GM12873 (cell line): Measurements from ENCODE around the gene DNAJC1.

Source experiments
- TF ChIP-seq, protein P1 (sequence below): IDR thresholded peaks from 2 replicates; pipeline ENCODE4 v1.5.1; 2012; ENCODE audit warnings: low read depth, mild to moderate bottlenecking, moderate library complexity, low read length, control low read depth; ENCODE audit not compliant: insufficient read depth; ENCODE audit errors: missing control alignments

The DNAJC1 gene

DNA sequence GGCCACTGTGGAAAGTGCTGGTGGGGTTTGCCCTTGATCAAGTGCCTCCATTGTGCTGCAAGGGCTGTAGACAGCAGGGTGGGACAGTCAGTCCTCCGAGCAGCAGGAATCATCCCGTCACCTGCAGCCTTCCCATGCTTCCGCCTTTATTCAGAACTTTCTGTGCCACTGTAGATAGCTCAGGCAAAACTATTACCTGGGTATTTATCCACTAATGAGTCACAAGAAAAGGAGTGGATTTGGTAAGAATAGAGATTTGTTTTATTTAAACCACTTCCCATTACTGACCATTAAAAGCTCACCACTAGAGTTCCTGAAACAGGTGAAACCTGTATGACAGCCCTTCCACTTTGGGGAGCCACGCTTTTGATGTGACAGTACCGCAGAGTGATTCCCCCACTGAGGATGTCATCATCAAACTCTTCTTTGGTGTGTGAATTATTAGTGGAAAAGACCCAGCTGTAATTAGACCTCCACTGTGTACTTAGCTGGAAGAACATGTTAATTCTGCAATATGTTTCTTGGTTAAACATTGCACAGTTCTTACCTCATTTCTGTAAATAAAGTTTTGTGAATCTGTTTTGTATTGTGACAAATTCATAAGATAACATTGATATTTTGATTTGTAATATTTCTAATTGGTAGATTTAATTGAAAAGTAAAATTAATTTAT lies 260.7 kb downstream of the DNAJC1 start:
- TF ChIP-seq, protein P1, sequence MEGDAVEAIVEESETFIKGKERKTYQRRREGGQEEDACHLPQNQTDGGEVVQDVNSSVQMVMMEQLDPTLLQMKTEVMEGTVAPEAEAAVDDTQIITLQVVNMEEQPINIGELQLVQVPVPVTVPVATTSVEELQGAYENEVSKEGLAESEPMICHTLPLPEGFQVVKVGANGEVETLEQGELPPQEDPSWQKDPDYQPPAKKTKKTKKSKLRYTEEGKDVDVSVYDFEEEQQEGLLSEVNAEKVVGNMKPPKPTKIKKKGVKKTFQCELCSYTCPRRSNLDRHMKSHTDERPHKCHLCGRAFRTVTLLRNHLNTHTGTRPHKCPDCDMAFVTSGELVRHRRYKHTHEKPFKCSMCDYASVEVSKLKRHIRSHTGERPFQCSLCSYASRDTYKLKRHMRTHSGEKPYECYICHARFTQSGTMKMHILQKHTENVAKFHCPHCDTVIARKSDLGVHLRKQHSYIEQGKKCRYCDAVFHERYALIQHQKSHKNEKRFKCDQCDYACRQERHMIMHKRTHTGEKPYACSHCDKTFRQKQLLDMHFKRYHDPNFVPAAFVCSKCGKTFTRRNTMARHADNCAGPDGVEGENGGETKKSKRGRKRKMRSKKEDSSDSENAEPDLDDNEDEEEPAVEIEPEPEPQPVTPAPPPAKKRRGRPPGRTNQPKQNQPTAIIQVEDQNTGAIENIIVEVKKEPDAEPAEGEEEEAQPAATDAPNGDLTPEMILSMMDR: no peak

DNA sequence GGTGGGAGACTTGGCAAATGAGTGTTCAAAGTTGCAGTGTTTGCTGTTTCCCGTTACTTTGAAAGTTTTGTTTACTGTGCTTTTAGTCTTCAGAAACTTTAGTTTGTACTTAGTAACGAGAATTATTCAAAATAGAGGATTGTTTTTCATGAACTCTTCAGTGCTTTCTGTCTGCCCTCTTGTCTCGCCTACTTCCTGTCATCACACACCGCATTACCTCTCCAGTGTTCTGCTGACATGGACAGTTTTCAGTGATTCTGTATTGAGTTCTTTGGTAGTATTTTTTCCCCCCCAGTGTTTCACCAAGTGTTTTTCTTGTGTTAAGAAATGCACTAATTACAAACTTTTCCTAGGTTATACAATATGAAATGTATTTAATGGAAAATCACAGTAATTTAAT lies 262.5 kb downstream of the DNAJC1 start:
- TF ChIP-seq, protein P1: no peak

DNA sequence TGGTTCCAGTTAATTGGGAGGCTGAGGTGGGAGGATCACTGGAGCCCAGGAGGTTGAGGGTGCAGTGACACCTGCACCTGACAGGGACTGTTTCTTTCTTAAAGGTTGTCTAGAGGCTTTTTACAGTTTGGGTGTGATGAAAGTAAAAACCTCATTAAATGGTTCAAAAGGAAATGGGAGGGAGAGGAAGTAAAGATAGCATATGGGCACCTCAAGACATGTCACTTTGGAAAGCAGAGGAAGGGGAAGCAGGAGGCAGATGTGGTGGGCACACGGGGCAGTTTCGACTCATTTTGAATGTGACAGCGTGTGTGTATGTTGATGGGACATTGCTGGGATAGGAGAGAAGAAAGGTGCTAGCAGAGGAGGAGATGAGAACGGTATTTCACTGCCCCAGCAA lies 266.4 kb downstream of the DNAJC1 start:
- TF ChIP-seq, protein P1: no peak

DNA sequence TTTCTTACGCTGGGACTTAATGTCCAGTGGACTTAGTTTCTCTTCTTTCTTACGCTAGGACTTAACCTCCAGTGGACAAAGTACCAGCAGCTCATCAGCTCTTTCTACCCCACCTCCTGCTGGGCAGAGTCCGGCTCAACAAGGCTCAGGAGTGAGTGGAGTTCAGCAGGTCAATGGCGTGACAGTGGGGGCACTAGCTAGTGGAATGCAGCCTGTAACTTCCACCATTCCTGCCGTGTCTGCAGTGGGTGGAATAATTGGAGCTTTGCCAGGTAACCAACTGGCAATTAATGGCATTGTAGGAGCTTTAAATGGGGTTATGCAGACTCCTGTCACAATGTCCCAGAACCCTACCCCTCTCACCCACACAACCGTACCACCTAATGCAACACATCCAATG lies 269.8 kb downstream of the DNAJC1 start:
- TF ChIP-seq, protein P1: no peak

DNA sequence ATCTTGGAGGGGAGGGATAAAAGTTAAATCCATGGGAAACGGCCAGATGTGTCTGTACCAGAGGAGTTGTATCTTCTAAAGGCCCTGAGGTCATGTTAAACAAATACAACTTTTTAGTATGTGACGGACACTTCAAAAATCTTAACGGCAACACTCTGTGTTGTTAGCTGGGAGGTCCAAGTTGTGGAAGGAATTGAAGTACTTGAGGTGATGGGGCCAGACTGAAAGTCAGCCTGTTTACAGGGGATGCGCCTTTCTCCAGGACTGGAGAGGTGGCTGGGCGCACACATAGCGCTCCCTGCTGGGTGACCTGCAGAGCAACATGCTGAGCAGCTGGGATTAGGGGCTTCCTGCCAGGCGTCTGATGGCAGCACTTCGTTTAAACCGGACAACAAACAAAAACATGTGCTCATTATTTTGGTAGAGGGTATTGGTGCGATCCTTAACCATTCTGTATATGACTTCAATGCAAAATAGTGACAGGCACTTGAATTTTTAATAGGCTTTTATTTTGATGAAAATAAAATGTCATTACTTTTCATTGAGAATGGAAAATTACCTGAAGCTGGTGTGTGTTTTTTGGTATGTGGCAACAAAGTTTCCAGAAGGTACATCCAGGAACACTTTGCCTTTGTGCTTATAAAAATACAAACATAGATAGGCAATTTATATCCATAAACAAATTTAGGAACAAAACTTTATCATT lies 271.3 kb downstream of the DNAJC1 start:
- TF ChIP-seq, protein P1: peak; percentile 95

DNA sequence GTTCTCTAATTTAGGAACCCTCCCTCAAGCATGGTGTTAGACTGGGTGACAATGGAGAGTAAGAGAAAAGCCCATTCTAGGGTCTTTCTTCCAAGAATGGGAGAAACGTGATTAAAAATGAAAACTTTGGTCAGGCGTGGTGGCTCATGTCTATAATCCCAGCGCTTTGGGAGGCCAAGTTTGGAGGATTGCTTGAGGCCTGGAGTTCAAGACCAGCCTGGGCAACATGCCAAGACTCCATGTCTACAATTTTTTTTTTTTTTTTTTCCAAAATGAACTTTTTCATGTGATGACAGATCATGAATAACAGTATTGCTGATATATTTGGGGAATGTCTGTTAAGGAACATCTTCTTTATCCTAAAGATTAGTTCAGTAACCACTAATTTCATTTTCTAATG lies 274.9 kb downstream of the DNAJC1 start:
- TF ChIP-seq, protein P1: no peak

DNA sequence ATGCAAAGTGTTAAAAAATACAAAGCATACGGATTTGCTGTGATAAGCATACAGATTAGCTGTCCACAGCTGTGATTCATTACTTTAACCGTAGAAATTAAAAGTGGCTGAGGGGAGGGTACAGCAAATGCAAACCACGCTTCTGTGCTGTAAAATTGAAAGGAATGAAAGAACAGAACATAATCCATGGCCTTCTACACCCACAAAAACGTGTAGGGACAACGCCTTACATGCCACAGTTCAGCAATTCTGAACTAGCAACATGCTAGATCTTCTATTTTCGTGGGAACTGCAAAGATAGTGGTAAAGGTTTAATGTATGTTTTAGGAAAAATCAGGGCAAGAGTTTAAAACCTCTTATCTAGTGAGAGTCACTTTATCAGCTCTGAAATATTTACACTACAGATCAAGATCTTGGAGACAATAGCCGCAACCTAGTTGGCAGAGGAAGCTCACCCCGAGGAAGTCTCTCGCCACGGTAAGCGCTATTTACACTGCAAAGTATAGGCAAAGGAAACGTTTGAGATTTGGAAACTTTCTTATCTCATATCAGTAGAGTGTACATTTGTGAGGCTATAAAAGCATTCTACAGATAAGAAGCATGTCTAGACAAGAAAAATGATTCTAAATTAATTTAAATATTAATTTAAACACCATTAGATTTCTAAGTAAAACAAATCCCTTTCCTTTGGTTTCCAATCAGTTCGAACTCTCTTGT lies 275.9 kb downstream of the DNAJC1 start:
- TF ChIP-seq, protein P1: no peak
